IPS DF 19.7 (cell line): ENCODE data around the gene AIG1.
A peak's percentile ranks its signal among the peaks of the same experiment; 100 is the strongest.
"Not testable (repeated sequence)": the region's sequence is repeated elsewhere in the genome, so short reads cannot be mapped to it uniquely, and the experiment has no call there.

Experiments
- DNase-seq: peaks from one replicate; pipeline ENCODE4 v3.0.0-alpha.2; 2013; ENCODE audit warnings: low read depth, low spot score

AIG1 gene

GRCh38 chr6:143325379-143326140 lies 264.9 kb downstream of the AIG1 start:
- DNase-seq = no peak

- no peak for DNase-seq
Observed at GRCh38 chr6:143328876-143329275, 268.2 kb downstream of the AIG1 start.

- DNase-seq = no peak
Observed at GRCh38 chr6:143329323-143329722, 268.6 kb downstream of the AIG1 start.

- no peak for DNase-seq
Observed at GRCh38 chr6:143331362-143331761, 270.7 kb downstream of the AIG1 start.

- no peak for DNase-seq
Observed at GRCh38 chr6:143332153-143332845, 271.6 kb downstream of the AIG1 start.

- DNase-seq = no peak
Observed at GRCh38 chr6:143333081-143333480, 272.4 kb downstream of the AIG1 start.

GRCh38 chr6:143333749-143334520 lies 273.2 kb downstream of the AIG1 start:
- DNase-seq = no peak

- no peak for DNase-seq
Observed at GRCh38 chr6:143335865-143336264, 275.2 kb downstream of the AIG1 start.

GRCh38 chr6:143336446-143337152 lies 275.9 kb downstream of the AIG1 start:
- DNase-seq = no peak

- peak; percentile 50 for DNase-seq
Observed at GRCh38 chr6:143337201-143337949, 276.7 kb downstream of the AIG1 start.

- no peak for DNase-seq
Observed at GRCh38 chr6:143339223-143339622, 278.5 kb downstream of the AIG1 start.

GRCh38 chr6:143345477-143345876 lies 284.8 kb downstream of the AIG1 start:
- not testable (repeated sequence) for DNase-seq

GRCh38 chr6:143346004-143346403 lies 285.3 kb downstream of the AIG1 start:
- DNase-seq = no peak

- DNase-seq = no peak
Observed at GRCh38 chr6:143348531-143348930, 287.8 kb downstream of the AIG1 start.

GRCh38 chr6:143349530-143349929 lies 288.8 kb downstream of the AIG1 start:
- DNase-seq = no peak

GRCh38 chr6:143356101-143356880 lies 295.6 kb downstream of the AIG1 start:
- no peak for DNase-seq

GRCh38 chr6:143357152-143357551 lies 296.5 kb downstream of the AIG1 start:
- DNase-seq = no peak

- no peak for DNase-seq
Observed at GRCh38 chr6:143357561-143358255, 297.0 kb downstream of the AIG1 start.

GRCh38 chr6:143361536-143362191 lies 301.0 kb downstream of the AIG1 start:
- DNase-seq = no peak
